Mesendoderm (in vitro differentiated cells): Measurements from ENCODE around the gene CIROP.

Experiments
- DNase-seq: peaks from one replicate; pipeline ENCODE4 v3.0.0; 2013
- H2AK5ac ChIP-seq: 2 replicates; pipeline ENCODE4 v1.6.1; 2013; ENCODE audit warnings: low read length, inconsistent platforms
- H2BK120ac ChIP-seq: 2 replicates; pipeline ENCODE4 v1.6.1; 2013; ENCODE audit warnings: low read depth, mild to moderate bottlenecking, low read length, moderate library complexity, mixed read lengths
- H2BK15ac ChIP-seq: replicated peaks from 2 replicates; pipeline ENCODE4 v1.6.1; 2013; ENCODE audit warnings: low read depth, mild to moderate bottlenecking, moderate library complexity
- H2BK5ac ChIP-seq: 2 replicates; pipeline ENCODE4 v1.6.1; 2013; ENCODE audit warnings: low read length, inconsistent platforms
- H3K18ac ChIP-seq: 2 replicates; pipeline ENCODE4 v1.6.1; 2013; ENCODE audit warnings: mild to moderate bottlenecking, low read length, mixed read lengths
- H3K23ac ChIP-seq: one replicate; pipeline ENCODE4 v1.6.1; 2013; ENCODE audit warnings: low read length
- H3K27ac ChIP-seq: 2 replicates; pipeline ENCODE4 v1.5.1; 2013; ENCODE audit warnings: low read depth, mild to moderate bottlenecking, inconsistent platforms, low read length, moderate library complexity
- H3K27me3 ChIP-seq: 2 replicates; pipeline ENCODE4 v1.6.1; 2013; ENCODE audit warnings: low read length, control low read depth, mild to moderate bottlenecking, inconsistent platforms; ENCODE audit not compliant: insufficient read depth, poor library complexity
- H3K36me3 ChIP-seq: 2 replicates; pipeline ENCODE4 v1.6.1; 2013; ENCODE audit warnings: low read length, inconsistent platforms; ENCODE audit not compliant: control insufficient read depth, insufficient read depth
- H3K4ac ChIP-seq: one replicate; pipeline ENCODE4 v1.6.1; 2013; ENCODE audit warnings: low read depth, mild to moderate bottlenecking, low read length, moderate library complexity
- H3K4me1 ChIP-seq: 2 replicates; pipeline ENCODE4 v1.6.1; 2013; ENCODE audit warnings: low read depth, low read length, inconsistent platforms; ENCODE audit not compliant: control insufficient read depth
- H3K4me2 ChIP-seq: 2 replicates; pipeline ENCODE4 v1.6.1; 2013; ENCODE audit warnings: low read length
- H3K4me3 ChIP-seq: 2 replicates; pipeline ENCODE4 v1.5.1; 2013; ENCODE audit warnings: mild to moderate bottlenecking, low read length
- H3K56ac ChIP-seq: one replicate; pipeline ENCODE4 v1.6.1; 2013; ENCODE audit warnings: low read length
- H3K79me1 ChIP-seq: 2 replicates; pipeline ENCODE4 v1.6.1; 2013; ENCODE audit warnings: low read length, inconsistent platforms
- H3K79me2 ChIP-seq: 2 replicates; pipeline ENCODE4 v1.6.1; 2013; ENCODE audit warnings: mild to moderate bottlenecking, low read length; ENCODE audit not compliant: control insufficient read depth, insufficient read depth
- H3K9ac ChIP-seq: 2 replicates; pipeline ENCODE4 v1.6.1; 2013; ENCODE audit warnings: low read length, inconsistent platforms
- H4K5ac ChIP-seq: one replicate; pipeline ENCODE4 v1.6.1; 2013; ENCODE audit warnings: low read length
- H4K8ac ChIP-seq: one replicate; pipeline ENCODE4 v1.6.1; 2013; ENCODE audit warnings: low read depth, mild to moderate bottlenecking, control low read depth, low read length, moderate library complexity
- WGBS: extraction: QIAGEN DNeasy Blood & Tissue Kit; methylation state at CpG from one replicate; pipeline ENCODE4 v1.1.7; 2013; ENCODE audit warnings: low lambda C conversion rate, missing lambda C conversion rate; ENCODE audit not compliant: insufficient coverage; ENCODE audit errors: extremely low coverage; 5-methylcytosine and 5-hydroxymethylcytosine counted together

Gene CIROP

GRCh38 chr14:23085458-23085857, 19.3 kb downstream of the CIROP start:
- Histone ChIP-seq H3K4ac (no peak overlapping the region), H3K36me3 (peaks cover 14% of the 10 kb centered on the region), H3K9ac (no peak overlapping the region), H4K5ac (no peak overlapping the region), H3K79me2 (peaks cover 4% of the 10 kb centered on the region), H2BK5ac (no peak overlapping the region), H3K18ac (no peak overlapping the region), H3K4me3 (no peak overlapping the region), H3K56ac (no peak overlapping the region), H2BK15ac (no peak overlapping the region), H3K23ac (no peak overlapping the region), H3K79me1 (peaks cover 3% of the 10 kb centered on the region), H3K4me1 (no peaks in the 10 kb centered on the region), H2AK5ac (no peak overlapping the region), H4K8ac (no peak overlapping the region), H3K27ac (no peak overlapping the region), H2BK120ac (no peak overlapping the region), H3K4me2 (no peak overlapping the region), H3K27me3 (no peaks in the 10 kb centered on the region)
- WGBS: no CpG with 5 or more reads among the region's 3 CpGs
- no peak for DNase-seq

- no peaks in the 10 kb centered on the region for H3K79me2 ChIP-seq
- no peak for DNase-seq
- H3K4me2 ChIP-seq: no peak overlapping the region
- H3K9ac ChIP-seq: no peak overlapping the region
- no CpG with 5 or more reads among the region's 1 CpG for WGBS
- no peak overlapping the region for H3K4me3 ChIP-seq
- no peak overlapping the region for H4K5ac ChIP-seq
- no peak overlapping the region for H3K4ac ChIP-seq
- H3K4me1 ChIP-seq: peaks cover 7% of the 10 kb centered on the region
- H2BK120ac ChIP-seq: no peak overlapping the region
- no peak overlapping the region for H2BK15ac ChIP-seq
- H3K36me3 ChIP-seq: peaks cover 19% of the 10 kb centered on the region
- no peak overlapping the region for H3K56ac ChIP-seq
- H3K27me3 ChIP-seq: no peaks in the 10 kb centered on the region
- no peak overlapping the region for H3K18ac ChIP-seq
- H2BK5ac ChIP-seq: no peak overlapping the region
- no peak overlapping the region for H3K27ac ChIP-seq
- H4K8ac ChIP-seq: no peak overlapping the region
- H3K79me1 ChIP-seq: no peaks in the 10 kb centered on the region
- H2AK5ac ChIP-seq: no peak overlapping the region
- H3K23ac ChIP-seq: no peak overlapping the region
Measured at GRCh38 chr14:23080474-23080873, 24.3 kb downstream of the CIROP start.

- H3K4me2 ChIP-seq: no peak overlapping the region
- no peak overlapping the region for H3K18ac ChIP-seq
- H3K4me3 ChIP-seq: no peak overlapping the region
- no peak overlapping the region for H4K5ac ChIP-seq
- no peak overlapping the region for H3K9ac ChIP-seq
- no peak overlapping the region for H2AK5ac ChIP-seq
- H4K8ac ChIP-seq: no peak overlapping the region
- H2BK5ac ChIP-seq: no peak overlapping the region
- no peak overlapping the region for H3K27ac ChIP-seq
- H3K23ac ChIP-seq: no peak overlapping the region
- H3K4ac ChIP-seq: no peak overlapping the region
- H2BK120ac ChIP-seq: no peak overlapping the region
- H3K36me3 ChIP-seq: peaks cover 21% of the 10 kb centered on the region
- no CpG with 5 or more reads among the region's 2 CpGs for WGBS
- DNase-seq: no peak
- no peak overlapping the region for H2BK15ac ChIP-seq
- no peaks in the 10 kb centered on the region for H3K27me3 ChIP-seq
- no peak overlapping the region for H3K56ac ChIP-seq
- peaks cover 7% of the 10 kb centered on the region for H3K4me1 ChIP-seq
- peaks cover 3% of the 10 kb centered on the region for H3K79me2 ChIP-seq
- peaks cover 2% of the 10 kb centered on the region for H3K79me1 ChIP-seq
Measured at GRCh38 chr14:23079716-23080115, 25.1 kb downstream of the CIROP start.

- no peak overlapping the region for H3K18ac ChIP-seq
- H2BK5ac ChIP-seq: no peak overlapping the region
- no peak overlapping the region for H4K8ac ChIP-seq
- peak overlapping the region; percentile 28 for H3K9ac ChIP-seq
- no peak overlapping the region for H3K23ac ChIP-seq
- H3K27ac ChIP-seq: no peak overlapping the region
- no peaks in the 10 kb centered on the region for H3K27me3 ChIP-seq
- no peak overlapping the region for H3K56ac ChIP-seq
- no peak overlapping the region for H2BK15ac ChIP-seq
- H2AK5ac ChIP-seq: no peak overlapping the region
- peaks cover 21% of the 10 kb centered on the region for H3K36me3 ChIP-seq
- no peak overlapping the region for H2BK120ac ChIP-seq
- no peak overlapping the region for H3K4me2 ChIP-seq
- H3K4me1 ChIP-seq: peaks cover 7% of the 10 kb centered on the region
- H3K79me1 ChIP-seq: peaks cover 2% of the 10 kb centered on the region
- peak; percentile 68 for DNase-seq
- no peak overlapping the region for H3K4me3 ChIP-seq
- WGBS: no CpG with 5 or more reads among the region's 2 CpGs
- H3K79me2 ChIP-seq: peaks cover 3% of the 10 kb centered on the region
- H3K4ac ChIP-seq: no peak overlapping the region
- H4K5ac ChIP-seq: no peak overlapping the region
Measured at GRCh38 chr14:23078692-23079116, 26.1 kb downstream of the CIROP start.

- H3K23ac ChIP-seq: no peak overlapping the region
- H4K8ac ChIP-seq: no peak overlapping the region
- no peak overlapping the region for H2BK5ac ChIP-seq
- no peak overlapping the region for H3K4me2 ChIP-seq
- peaks cover 3% of the 10 kb centered on the region for H3K79me1 ChIP-seq
- no CpG with 5 or more reads among the region's 5 CpGs for WGBS
- H2BK120ac ChIP-seq: peak overlapping the region; percentile 8
- H2AK5ac ChIP-seq: no peak overlapping the region
- H4K5ac ChIP-seq: no peak overlapping the region
- DNase-seq: no peak
- H3K27me3 ChIP-seq: no peaks in the 10 kb centered on the region
- no peak overlapping the region for H3K9ac ChIP-seq
- H3K4me3 ChIP-seq: no peak overlapping the region
- H3K4ac ChIP-seq: no peak overlapping the region
- peaks cover 3% of the 10 kb centered on the region for H3K79me2 ChIP-seq
- H2BK15ac ChIP-seq: no peak overlapping the region
- peak overlapping the region; percentile 60 for H3K18ac ChIP-seq
- peak overlapping the region; percentile 10 for H3K27ac ChIP-seq
- H3K36me3 ChIP-seq: peaks cover 21% of the 10 kb centered on the region
- peaks cover 8% of the 10 kb centered on the region for H3K4me1 ChIP-seq
- H3K56ac ChIP-seq: no peak overlapping the region
Measured at GRCh38 chr14:23077962-23078361, 26.8 kb downstream of the CIROP start.

- WGBS: no CpG with 5 or more reads among the region's 5 CpGs
- peak; percentile 53 for DNase-seq
- no peak overlapping the region for H3K4ac ChIP-seq
Measured at GRCh38 chr14:23076785-23077408, 27.9 kb downstream of the CIROP start.

More at GRCh38 chr14:23076785-23077408, 27.9 kb downstream of the CIROP start:
- H3K36me3 ChIP-seq: peaks cover 26% of the 10 kb centered on the region
- no peak overlapping the region for H3K4me2 ChIP-seq
- peaks cover 3% of the 10 kb centered on the region for H3K79me2 ChIP-seq
- peaks cover 17% of the 10 kb centered on the region for H3K4me1 ChIP-seq
- H4K5ac ChIP-seq: no peak overlapping the region
- no peak overlapping the region for H2BK15ac ChIP-seq
- no peak overlapping the region for H2BK5ac ChIP-seq
- no peak overlapping the region for H3K4me3 ChIP-seq
- peak overlapping the region; percentile 76 for H3K18ac ChIP-seq
- H3K9ac ChIP-seq: peak overlapping the region; percentile 26
- H3K27me3 ChIP-seq: no peaks in the 10 kb centered on the region
- peaks cover 6% of the 10 kb centered on the region for H3K79me1 ChIP-seq
- H2AK5ac ChIP-seq: no peak overlapping the region
- H4K8ac ChIP-seq: no peak overlapping the region
- no peak overlapping the region for H3K23ac ChIP-seq
- no peak overlapping the region for H2BK120ac ChIP-seq
- peak overlapping the region; percentile 77 for H3K27ac ChIP-seq
- no peak overlapping the region for H3K56ac ChIP-seq
